Measurements from ENCODE around the gene SDHA.
A peak's percentile ranks its signal among the peaks of the same experiment; 100 is the strongest.

The SDHA gene

DNA sequence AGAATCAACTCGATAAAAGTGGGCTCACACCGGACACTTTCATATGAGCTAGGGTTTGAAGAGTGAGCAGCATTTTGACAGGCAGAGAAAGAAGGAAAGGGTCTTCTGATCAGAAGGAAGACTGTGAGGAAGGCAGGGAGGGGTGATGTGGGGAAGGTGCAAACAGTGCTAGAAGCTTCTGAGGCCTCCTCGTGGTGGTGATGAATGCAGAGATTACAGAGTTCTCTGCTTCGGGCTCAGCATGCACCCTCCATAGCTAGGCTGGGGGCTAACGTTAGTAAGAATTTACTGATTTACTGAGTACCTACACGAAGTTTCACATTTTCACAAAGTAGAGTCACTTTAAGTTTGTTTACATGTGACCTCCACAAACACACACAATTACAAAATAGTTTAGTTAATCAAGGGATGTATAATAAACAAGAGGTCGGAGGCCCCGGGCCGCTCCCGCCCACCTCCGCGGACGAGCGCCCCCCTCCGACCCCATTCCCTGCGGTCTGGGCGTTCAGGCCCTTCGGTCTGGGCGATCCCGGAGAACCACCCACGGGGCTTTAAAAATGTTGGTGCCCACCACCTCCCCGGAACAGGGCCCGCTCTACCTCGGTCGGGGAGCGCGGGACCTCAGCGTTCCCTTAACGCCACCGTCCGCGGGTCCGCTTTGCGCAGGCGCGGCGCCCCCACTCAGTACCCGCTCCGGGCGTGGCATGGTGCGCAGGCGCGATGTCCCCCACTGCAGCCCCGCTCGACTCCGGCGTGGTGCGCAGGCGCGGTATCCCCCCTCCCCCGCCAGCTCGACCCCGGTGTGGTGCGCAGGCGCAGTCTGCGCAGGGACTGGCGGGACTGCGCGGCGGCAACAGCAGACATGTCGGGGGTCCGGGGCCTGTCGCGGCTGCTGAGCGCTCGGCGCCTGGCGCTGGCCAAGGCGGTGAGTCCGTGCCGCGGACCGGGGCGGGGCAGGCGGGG is at the start of gene SDHA, which contains the start of gene CCDC127:
TSS of gene SDHA (plus strand) at position 827 of the 963 bp plus-strand sequence. CDS start at position 863, 36 bp downstream.
TSS of gene CCDC127 (minus strand) at position 660 of the 963 bp plus-strand sequence. CDS start 1,304 bp downstream, outside the sequence.
- peak; percentile 95 for DNase-seq

- no peak for DNase-seq
Observed at GRCh38 chr5:169071-169727, 48.9 kb upstream of the SDHA start.

GRCh38 chr5:169728-170094 is 48.4 kb upstream of the SDHA start:
- no peak for DNase-seq

DNA sequence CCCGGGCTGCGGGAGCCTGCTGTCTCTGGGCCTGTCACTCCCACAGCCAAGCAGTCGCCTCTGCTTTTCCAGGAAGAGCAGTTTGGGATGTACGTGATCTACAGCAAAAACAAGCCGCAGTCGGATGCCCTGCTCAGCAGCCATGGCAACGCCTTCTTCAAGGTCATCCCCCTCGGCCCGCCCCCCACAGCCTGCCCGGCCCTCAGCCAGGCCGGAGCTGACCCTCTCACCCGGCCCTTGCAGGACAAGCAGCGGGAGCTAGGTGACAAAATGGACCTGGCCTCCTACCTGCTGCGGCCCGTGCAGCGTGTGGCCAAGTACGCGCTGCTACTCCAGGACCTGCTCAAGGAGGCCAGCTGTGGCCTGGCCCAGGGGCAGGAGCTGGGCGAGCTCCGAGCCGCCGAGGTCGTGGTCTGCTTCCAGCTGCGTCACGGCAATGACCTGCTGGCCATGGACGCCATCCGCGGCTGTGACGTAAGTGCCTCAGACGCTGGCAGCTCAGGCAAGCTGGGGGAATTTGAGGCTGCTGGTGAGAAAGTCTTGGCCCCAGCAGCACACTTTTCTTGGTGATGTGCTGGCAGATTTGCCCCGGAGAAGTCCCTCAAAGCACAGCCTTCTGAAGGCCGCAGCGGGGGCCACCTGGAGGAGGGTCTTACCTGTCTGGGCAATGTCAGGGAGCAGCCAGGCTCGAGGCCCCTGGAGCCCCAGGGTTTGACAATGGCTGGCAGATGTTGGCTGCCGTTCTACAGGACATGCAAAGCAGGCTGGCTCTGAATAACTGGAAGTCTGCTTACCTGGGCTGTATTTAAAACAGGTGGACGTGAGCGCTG is 46.9 kb upstream of the SDHA start:
- no peak for DNase-seq

DNA sequence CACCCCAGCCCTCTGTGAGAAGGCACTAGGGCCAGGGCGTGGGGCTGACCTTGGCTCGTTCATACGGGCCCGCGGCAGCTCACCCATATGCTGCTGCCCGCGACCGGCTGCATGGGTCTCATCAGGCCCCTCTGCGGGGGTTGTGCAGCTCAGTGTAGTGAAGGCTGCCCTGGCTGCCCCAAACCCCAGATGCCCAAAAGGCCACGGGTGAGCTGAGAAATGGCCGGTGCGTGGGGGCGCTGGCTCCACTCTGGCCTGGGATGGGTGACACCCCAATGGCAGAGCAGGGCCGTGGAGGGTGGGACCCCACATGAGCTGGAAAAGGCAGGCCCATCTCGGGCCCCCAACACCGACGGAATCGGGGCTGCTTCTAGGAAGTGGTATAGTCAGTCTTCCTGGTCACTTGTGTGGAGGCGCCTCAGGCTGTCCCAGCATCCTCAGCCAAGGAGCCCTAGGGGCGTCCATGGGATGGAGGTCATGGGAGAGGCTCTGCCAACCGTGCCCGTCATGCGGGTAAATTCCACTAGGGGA is 46.3 kb upstream of the SDHA start:
- DNase-seq: no peak

GRCh38 chr5:172421-172820 is 45.7 kb upstream of the SDHA start:
- DNase-seq: no peak

- DNase-seq: no peak
Observed at GRCh38 chr5:172841-173251, 45.3 kb upstream of the SDHA start.

GRCh38 chr5:173392-174290 is 44.5 kb upstream of the SDHA start:
- DNase-seq: no peak

GRCh38 chr5:174291-174600 is 43.9 kb upstream of the SDHA start:
- DNase-seq: no peak

DNA sequence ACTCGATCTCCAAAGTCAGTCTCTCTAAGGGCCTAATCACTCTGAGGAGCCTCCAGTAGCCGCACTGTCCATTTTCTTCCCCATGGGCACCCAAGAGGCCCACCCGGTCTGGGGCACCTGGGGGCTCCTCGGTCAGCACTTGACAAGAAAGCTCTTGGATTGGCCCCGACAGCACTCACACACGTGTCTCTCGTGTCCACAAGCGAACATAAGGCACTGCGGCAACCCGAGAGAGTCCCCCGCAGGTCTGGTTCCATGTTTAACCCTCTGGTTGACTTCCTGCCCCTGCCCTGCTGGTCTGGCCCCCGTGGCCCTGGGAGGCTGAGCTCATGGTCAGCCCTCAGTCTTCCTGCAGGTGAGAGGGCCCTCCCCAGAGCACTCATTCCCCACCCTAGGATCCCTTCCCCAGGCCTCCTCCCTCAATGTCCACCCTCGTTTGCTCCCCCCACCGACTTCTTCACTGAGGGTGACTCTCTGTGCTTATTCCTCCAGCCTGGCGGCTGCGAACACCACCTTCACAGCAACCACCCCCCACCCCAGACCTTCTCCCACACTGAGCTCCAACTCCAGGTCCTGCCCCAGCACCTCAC is 43.1 kb upstream of the SDHA start:
- DNase-seq: no peak

- DNase-seq: no peak
Observed at GRCh38 chr5:176296-176823, 41.8 kb upstream of the SDHA start.

DNA sequence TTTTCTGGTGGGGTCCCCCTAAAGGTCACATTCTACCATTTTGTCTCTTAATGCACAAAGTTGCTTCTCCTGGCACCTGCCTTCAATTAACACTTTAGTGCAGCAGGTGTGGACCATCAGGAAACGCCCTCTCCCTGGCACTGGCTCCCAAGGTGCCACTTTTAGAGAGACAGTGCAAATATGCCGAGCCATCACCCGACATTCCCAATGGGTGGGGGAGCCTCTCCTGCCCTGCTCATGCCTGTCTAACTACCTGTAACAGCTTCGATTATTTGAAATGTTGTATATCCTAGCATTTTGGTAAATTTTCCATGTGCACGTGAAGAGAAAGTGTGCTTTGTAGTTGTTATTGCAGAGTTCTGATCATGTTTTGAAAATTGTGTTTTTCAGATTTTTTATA is 40.0 kb upstream of the SDHA start:
- no peak for DNase-seq

GRCh38 chr5:179401-179800 is 38.7 kb upstream of the SDHA start:
- DNase-seq: no peak

DNA sequence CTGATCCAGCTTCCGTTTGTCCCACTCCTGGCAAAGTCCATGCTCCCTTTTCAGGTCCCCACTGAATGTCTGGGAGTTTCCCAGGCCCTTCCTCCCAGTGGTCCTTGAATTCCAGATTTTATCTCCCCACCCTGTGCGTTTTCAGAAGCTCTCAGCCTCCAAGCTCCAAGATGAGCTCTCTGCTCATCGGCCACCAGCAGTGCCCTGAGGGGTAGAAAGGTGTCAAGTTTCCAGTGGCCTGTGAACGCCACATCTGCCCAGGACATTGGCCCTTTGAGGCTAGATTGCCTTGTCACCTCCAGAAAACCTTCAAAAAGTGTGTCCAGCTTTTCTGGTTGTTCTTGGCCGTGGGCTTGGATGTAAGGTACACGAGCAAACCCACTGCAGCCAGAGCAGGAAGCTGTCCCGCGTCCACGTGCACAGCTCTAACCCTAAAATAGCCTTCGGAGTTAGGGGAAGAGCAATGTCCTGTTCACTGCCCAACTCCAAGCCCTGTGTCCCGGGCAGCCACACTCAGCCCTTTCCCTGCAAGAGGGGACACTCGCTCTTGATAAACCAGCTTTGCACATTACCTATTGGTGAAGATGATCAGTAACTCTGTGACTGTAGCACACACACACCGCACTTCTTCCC is 37.7 kb upstream of the SDHA start:
- DNase-seq: no peak

DNA sequence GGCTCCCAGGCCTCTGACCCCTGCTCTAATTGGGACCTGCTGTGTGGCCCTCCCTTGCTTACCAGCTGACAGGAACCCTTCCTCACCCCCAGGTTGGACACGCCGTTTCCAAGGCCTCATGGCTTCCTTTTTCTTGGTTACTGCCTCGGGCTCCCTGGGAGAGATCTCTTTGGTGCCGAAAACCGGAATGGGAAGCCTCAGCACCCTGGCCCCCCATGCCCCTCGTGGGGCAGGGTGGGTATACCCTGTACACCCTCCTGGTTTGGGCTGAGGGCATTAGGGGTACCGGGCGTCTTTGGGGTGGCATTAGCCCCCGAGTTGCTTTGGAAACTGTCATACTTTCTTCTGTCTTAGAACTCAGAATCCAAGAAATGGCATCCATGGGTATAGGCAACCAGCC is 37.0 kb upstream of the SDHA start:
- no peak for DNase-seq

DNA sequence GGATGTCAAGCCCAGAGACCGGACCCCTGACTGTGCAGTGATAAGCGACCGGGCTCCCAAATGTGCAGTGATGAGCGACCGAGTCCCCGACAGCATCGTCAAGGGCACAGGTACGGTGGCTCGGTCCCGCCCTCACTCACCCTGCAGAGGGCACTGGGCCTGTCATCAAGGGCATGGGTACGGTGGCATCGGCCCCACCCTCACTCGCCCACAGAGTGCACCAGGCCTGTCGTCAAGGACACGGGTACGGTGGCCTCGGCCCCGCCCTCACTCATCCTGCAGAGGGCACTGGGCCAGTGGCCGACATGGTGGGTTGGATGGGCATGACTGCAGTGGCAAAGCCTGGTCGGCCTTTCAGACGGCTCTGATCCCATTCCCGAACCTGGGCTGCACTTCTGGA is 36.6 kb upstream of the SDHA start:
- DNase-seq: no peak

DNA sequence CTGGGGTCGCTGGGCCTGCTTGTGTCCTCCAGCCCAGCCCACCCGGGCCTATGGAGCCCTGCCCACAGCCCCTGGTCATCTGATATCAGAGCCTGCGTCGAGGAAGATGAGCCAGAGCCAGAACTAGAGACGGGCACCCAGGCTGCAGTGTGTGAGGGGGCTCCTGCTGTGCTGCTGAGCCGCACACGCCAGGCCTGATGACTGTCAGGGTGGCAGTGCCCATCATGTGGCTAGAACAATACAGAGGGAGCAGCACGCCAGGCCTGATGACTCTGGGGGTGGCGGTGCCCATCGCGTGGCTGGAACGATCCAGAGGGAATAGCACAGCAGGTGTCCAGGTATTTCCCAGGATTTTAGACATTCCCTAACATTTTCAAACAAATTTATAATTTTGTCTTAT is 36.0 kb upstream of the SDHA start:
- DNase-seq: no peak

- DNase-seq: no peak
Observed at GRCh38 chr5:184471-184870, 33.6 kb upstream of the SDHA start.

GRCh38 chr5:185095-186070 is 32.7 kb upstream of the SDHA start:
- no peak for DNase-seq

All from stimulated activated naive CD4-positive, alpha-beta T cell treated with Interleukin-2 at 50 U/mL for 16 hours (primary cell).